GM21529 (cell line): ENCODE results near the gene FETUB.
"Not testable (repeated sequence)": the region's sequence is repeated elsewhere in the genome, so short reads cannot be mapped to it uniquely, and the experiment has no call there.

Experiments used
- ATAC-seq: cut with Tn5 transposase; IDR thresholded peaks from one replicate; pipeline ENCODE4 v1.9.1; 2021; ENCODE audit not compliant: unreplicated experiment

FETUB gene

DNA sequence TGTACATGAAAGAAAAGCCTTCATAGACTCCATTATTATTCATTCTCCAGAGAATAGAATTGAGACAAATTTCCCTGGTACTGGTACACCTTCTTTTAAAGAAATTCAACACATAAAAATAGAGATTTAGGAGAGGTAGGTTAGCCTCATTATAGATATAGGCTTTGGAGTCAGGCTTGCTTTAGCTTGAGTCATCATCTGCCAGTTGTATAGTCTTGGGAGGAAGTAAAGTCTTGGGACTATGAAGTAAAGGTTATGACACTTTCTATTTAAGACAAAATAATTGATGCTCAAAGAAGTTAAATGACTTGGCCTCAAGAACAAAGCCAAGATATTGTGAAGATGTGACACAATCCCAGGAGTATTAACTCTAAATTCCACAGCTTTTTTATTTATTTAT is 30.0 kb downstream of the FETUB start:
- no peak for ATAC-seq

DNA sequence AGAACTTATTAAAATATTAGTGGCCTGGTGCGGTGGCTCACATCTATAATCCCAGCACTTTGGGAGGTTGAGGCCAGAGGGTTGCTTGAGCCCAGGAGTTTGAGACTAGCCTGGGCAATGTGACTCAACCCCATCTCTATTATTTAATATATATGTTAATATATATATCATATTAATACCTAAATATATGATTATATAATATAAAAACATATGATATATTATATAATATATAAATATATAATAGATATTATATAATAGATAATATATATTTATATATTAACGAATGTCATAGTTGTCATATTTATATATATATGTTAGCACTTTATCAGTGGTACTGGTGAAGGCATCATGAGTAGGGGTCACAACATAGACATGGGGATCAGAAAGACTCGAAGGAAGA is 30.9 kb downstream of the FETUB start:
- no peak for ATAC-seq

DNA sequence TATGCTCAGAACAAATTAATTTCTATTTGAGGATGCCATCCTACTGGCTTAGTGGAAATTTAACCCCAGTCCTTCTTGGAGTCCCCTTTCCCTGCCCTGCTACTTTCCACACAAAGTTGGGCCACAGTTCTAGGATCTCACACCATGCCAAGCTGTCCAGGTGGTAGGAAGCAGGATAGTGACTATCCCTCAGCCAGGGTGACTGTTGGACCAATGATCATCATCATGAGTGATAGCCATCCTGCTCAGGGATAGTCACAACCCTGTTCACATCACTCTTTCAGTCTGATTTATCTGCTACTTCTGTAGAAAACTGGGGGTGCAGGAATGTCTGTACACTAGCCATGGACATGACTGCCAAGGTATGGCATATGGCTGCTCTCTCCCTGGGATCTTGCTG is 38.4 kb downstream of the FETUB start:
- ATAC-seq: no peak

DNA sequence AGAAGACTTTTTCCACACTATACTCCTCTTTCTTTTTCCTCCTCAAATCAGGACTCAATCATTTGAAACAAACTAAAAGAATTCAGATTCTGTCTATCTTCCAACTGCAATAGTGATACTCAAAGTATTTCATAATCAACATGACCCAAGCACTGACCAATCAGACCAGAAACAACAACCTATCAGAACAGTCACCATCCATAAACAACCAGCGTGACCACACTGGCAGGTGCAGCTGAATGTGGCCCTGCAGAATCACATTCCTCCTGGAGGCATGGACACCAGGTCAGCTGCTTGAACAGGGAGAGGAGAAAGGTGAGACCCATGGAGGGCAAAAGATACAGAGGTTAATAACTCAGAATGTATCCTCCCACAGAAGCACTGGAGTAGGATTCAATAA is 39.0 kb downstream of the FETUB start:
- ATAC-seq: no peak

DNA sequence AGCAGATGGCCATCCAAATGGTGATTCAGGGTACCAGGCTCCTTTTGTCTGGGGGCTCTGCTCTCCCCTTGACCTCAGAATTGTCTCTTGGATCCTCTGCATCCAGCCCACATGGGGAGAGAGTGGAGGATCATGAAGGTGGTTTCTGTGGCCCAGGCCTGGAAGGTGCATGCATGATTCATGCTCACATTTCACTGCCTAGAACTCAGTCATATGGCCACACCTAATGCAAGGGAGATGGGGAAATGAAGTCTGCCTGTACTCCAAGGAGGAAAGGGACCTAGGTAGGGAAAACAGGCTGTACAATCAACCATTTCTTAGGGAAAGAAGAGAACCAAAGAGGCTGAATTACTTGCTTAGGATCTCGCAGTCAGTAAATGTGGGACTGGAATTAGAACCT is 40.7 kb downstream of the FETUB start:
- ATAC-seq: no peak

DNA sequence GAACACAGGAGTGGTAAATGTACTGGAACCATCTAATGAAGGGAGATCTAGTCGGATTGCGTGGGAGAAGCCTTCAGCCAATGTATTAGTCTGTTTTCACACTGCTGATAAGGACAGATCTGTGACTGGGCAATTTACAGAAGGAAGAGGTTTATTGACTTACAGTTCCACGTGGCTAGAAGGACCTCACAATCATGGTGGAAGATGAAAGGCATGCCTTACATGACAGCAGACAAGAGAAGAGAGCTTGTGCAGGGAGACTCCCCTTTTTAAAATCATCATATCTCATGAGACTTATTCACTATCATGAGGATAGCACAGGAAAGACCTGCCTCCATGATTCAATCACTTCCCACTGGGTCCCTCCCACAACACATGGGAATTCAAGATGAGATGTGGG is 42.6 kb downstream of the FETUB start:
- ATAC-seq: no peak

DNA sequence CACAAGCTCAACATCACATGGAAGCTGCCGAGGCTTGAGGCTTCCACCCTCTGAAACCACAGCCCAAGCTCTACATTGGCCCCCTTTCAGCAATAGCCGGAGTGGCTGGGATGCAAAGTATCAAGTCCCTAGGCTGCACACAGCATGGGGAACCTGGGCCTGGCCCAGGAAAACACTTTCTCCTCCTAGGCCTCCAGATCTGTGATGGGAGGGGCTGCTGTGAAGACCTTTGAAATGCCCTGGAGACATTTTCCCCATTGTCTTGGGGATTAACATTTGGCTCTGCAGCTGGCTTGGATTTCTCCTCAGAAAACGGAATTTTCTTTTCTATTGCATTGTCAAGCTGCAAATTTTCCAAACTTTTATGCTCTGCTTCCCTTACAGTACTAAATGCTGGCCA is 43.8 kb downstream of the FETUB start:
- ATAC-seq: no peak

DNA sequence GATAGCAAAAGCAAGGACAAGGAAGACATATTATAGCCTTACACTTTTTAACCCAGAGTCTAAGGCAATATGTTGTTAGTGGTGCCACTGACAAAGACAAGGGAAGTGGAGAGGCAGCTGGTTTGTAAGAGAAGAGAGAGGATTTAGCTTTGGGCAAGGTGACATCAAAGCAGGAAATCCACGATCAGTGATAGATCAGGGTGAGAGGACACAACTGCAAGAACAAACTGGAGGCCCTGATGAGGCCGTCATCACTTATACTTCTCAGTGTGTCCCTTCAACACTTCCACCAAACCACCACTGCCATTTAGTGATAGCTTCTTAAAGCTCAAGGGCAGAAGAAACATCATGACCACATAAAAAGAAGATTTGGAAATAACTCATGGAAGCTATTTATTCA is 46.3 kb downstream of the FETUB start:
- not testable (repeated sequence) for ATAC-seq

DNA sequence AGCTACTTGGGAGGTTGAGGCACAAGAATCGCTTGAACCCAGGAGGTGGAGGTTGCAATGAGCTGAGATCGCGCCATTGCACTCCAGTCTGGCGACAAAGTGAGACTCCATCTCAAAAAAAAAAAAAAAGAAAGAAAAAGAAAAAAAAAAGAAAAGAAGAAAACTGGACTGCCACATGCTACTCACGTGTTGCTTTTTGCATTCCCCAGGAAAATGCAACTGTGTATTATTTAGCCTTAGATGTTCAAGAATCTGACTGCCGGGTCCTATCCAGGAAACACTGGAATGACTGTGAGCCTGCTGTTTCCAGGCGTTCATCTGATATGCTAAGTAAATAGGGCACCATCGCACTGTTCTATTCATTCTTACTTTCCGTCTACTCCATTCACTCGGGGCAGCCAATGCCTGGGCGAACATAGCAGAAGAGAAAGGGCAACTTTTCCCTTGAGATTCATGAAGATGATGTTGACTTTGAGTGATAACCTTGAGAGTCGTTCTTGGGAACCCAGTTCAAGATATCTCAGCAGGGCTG is 47.0 kb downstream of the FETUB start:
- ATAC-seq: no peak

DNA sequence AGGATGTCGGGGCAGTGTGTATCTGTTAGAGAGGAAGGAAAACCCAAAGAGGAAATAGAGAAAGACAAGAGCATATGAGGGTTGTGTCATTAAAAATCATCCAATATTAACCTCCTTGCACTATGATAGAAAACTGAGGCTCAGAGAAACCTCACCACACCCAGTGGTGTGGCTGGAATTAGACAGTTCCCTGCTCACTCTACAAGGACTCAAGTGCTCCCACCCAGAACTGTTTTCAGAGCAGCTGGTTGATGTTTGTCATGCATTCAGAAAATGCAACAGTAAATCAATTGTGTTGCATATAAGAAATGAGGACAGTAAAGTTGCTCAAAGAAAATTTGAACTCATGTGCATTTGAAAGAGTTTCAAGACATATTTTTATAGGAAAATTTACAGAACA is 50.1 kb downstream of the FETUB start:
- not testable (repeated sequence) for ATAC-seq

DNA sequence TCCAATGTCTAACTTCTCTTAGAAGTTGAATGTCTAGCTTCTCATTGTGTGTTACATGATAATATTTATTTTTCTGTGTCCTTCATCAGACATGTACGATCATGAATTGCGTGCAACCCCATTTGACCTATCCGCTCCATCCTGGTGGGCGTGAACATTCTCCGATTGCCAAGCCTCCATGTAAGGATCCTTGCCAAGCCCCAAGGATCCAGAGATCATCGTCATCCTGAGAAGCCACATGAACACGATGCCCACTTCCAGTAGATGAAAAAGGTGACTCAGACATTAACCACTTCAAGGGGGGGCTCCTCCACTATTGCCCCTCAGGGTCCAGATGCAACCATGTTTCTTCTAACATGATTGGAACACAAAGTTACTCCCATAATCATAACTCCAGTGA is 51.5 kb downstream of the FETUB start:
- ATAC-seq: no peak

DNA sequence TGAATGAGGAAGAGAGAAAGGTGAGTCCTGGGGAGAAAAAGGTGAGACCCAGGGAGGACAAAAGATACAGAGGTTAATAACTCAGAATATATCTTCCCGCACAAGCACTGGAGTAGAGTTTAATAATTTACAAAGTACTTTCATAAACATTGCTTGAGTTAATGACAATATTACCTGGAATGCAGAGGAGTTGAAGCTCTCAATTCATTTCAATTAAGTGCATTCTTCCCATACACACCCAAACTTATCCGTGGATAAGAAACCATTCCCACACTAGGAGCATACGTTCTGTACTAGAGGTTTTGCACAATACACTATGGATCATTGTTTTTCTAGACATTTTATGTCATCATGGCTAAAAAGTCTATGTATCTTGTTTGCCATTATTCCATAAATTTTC is 53.6 kb downstream of the FETUB start:
- no peak for ATAC-seq

DNA sequence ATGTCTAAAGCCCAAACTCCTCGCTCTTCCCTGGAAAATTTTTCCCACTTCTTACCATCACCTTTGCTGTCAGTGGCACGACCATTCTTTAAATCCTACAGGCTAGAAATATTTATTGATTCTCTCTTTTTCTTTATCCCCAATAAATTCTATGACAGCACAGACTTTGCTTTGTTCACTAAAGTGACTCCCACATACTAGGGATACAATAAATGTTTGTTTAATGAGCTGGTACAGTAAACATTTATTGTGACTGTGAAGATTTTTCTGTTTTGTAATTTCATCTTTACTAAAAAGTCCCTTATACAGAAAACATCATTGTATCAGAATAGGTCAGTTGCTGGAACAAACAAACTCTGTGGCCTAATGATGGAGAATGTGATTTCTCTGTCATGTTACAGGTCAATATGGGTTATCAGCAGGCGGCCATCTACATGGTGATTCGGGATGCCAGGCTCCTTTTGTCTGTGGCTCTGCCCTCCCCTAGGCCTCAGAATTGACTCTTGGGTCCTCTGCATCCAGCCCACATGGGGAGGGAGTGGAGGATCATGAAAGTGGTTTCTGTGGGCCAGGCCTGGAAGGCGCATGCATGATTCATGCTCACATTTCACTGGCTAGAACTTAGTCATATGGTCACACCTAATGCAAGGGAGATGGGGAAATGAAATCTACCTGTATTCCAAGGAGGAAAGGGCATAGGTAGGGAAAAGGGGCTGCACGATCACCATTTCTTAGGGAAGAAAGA is 54.3 kb downstream of the FETUB start:
- ATAC-seq: no peak

DNA sequence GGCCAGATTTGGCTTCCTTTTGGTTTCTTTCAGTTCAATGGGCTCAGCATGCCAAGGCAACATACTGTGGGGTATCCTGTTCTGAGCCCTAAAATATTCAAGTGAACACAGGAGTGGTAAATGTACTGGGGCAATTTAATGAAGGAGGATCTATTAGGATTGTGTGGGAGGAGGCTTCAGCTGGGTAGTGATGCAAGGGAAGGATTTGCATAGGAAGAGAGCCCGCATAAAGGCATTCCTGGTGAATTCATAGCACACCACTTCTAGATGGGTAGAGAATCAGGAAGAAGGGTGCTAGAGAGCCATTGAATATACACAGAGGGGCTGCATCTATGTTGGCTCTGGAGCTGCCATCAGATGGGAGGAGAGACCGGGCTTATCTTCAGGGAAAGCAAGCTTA is 56.3 kb downstream of the FETUB start:
- no peak for ATAC-seq

DNA sequence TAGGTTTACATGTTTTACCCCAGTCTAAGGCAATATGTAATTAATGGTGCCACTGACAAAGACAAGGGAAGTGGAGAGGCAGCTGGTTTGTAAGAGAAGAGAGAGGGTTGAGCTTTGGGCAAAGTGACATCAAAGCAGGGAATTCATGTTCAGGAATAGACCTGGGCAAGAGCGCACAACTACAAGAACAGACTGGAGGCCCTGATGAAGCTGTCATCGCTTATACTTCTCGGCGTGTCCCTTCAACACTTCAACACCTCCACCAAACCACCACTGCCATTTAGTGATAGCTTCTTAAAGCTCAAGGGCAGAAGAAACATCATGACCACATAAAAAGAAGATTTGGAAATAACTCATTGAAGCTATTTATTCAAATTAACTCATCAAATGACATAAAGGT is 57.3 kb downstream of the FETUB start:
- no peak for ATAC-seq

DNA sequence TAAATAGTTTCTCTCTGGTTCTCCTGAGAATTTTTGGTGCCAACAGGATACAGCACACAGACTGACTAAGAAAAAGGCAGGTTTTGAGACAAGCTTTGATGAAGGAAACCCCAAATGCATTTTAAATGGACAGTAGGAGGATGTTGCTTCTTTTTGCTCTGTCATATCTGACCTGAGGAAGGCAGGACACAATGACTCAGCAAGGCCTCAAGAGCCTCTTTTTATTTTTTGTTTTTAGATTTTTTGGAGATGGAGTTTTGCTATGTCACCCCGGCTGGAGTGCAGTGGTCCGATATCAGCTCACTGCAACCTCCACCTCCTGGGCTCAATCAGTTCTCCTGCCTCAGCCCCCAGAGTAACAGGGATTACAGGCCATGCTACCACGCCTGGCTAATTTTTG is 60.1 kb downstream of the FETUB start:
- peak; percentile 52 for ATAC-seq

DNA sequence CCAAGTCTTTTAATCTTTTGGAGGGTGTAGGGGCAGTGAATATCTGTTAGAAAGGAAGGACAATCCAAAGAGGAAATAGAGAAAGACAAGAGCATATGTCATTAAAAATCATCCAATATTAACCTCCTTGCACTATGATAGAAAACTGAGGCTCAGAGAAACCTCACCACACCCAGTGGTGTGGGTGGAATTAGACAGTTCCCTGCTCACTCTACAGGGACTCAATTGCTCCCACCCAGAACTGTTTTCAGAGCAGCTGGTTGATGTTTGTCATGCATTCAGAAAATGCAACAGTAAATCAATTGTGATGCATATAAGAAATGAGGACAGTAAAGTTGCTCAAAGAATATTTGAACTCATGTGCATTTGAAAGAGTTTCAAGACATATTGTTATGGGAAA is 62.3 kb downstream of the FETUB start:
- ATAC-seq: not testable (repeated sequence)
